Spleen (tissue), 11 donors: ENCODE results near the gene BLOC1S1. TPM values are rescaled to one million over a fixed set of nuclear protein-coding genes. Genes with fewer than 3 reads are reported as not detected.
A peak's percentile ranks its signal among the peaks of the same experiment; 100 is the strongest.

Experiments
- DNase-seq: peaks from one replicate; pipeline ENCODE4 v3.0.0-alpha.2; 2020
- H3K27ac ChIP-seq, 8 donors: fragments of 200-600 bp; sonication (generic) in 7 of 8; 1 replicate in 4 of 8; 2 replicates in 4 of 8; pipeline versions ENCODE4 v1.5.0 to v1.8.0; 2016 to 2021; ENCODE audit warnings: inconsistent platforms in 4 of 8, mild to moderate bottlenecking in 4 of 8, moderate library complexity in 1 of 8
- H3K27me3 ChIP-seq, 7 donors: fragments of 200-600 bp; sonication (generic) in 6 of 7; replicated peaks in 1 of 7; 1 replicate in 4 of 7; 2 replicates in 3 of 7; pipeline versions ENCODE4 v1.5.0 to v1.8.0; 2016 to 2021; ENCODE audit warnings: inconsistent platforms in 3 of 7, mild to moderate bottlenecking in 1 of 7
- H3K36me3 ChIP-seq, 6 donors: fragments of 200-600 bp; sonication (generic) in 5 of 6; 1 replicate in 4 of 6; 2 replicates in 2 of 6; pipeline versions ENCODE4 v1.5.0 to v1.8.0; 2016 to 2021; ENCODE audit warnings: inconsistent platforms in 2 of 6
- H3K4me1 ChIP-seq, 6 donors: fragments of 200-600 bp; sonication (generic) in 5 of 6; 1 replicate in 3 of 6; 2 replicates in 3 of 6; pipeline versions ENCODE4 v1.5.0 to v1.8.0; 2016 to 2021; ENCODE audit warnings: inconsistent platforms in 3 of 6
- H3K4me3 ChIP-seq, 8 donors: fragments of 200-600 bp; sonication (generic) in 7 of 8; 1 replicate in 4 of 8; 2 replicates in 4 of 8; pipeline versions ENCODE4 v1.5.0 to v1.8.0; 2016 to 2021; ENCODE audit warnings: inconsistent platforms in 4 of 8, mild to moderate bottlenecking in 4 of 8, moderate library complexity in 2 of 8
- H3K9me3 ChIP-seq, 8 donors: fragments of 200-600 bp; sonication (generic) in 7 of 8; 1 replicate in 4 of 8; 2 replicates in 4 of 8; pipeline versions ENCODE4 v1.5.0 to v1.8.0; 2016 to 2021; ENCODE audit warnings: inconsistent platforms in 4 of 8
- POLR2A ChIP-seq, 3 donors: fragments of 450-650 bp; IDR thresholded peaks; one replicate each; pipeline ENCODE4 v1.5.1; 2017; ENCODE audit warnings: antibody characterized with exemption in 3 of 3, mild to moderate bottlenecking in 1 of 3
- POLR2AphosphoS5 ChIP-seq, 3 donors: sonication (generic); formaldehyde crosslinking; IDR thresholded peaks; one replicate each; pipeline ENCODE4 v1.5.1; 2017; ENCODE audit warnings: antibody characterized with exemption in 3 of 3
- WGBS, 5 donors: extraction: QIAGEN DNeasy Blood & Tissue Kit in 3 of 5; methylation state at CpG; one replicate each; pipeline versions ENCODE4 v1.1.5 to v1.1.7; 2013 to 2018; 5-methylcytosine and 5-hydroxymethylcytosine counted together
- intact Hi-C: fragments of 100-400 bp; cut with DNase I; formaldehyde crosslinking; loops from one replicate; pipeline ENCODE4 v1.15.0; 2023; ENCODE audit warnings: low total_unique reads
- polyA plus RNA-seq, 3 donors: library from polyadenylated mRNA; stranded (reverse); fragments of 200-250 nt; gene quantifications; one replicate each; pipeline ENCODE4 v1.2.1, GENCODE V29; 2013
- total RNA-seq, 7 donors: library from RNA; depleted of rRNA in 3 of 7; stranded (reverse); fragments of >200 nt in 3 of 7; fragmentation: NEBNext Ultra II Directional in 4 of 7; extraction: Animal tissue kit (Norgen Biotek cat#: 25700) in 4 of 7; gene quantifications; one replicate each; pipeline versions ENCODE4 v1.1.0 to v1.2.1, GENCODE V29; 2016 to 2021
- TF ChIP-seq, protein P1 (sequence below), 11 experiments: fragments of 200-600 bp in 7 of 11; fragments of 450-650 bp in 4 of 11; sonication (generic) in 4 of 11; IDR thresholded peaks in 8 of 11; conservative IDR thresholded peaks in 3 of 11; 1 replicate in 7 of 11; 2 replicates in 4 of 11; pipeline versions ENCODE4 v1.4.0 to v1.8.0; 2016 to 2021; ENCODE audit warnings: antibody characterized with exemption in 11 of 11, inconsistent platforms in 4 of 11, mild to moderate bottlenecking in 1 of 11
- donor health status: healthy with polysubstance abuse.
- donor health status: DM: no; HTN: no; CAD: no; lungs with moderate emphysema.
- donor health status: DM: no; HTN: no; CAD: no.
- donor health status: Bipolar disorder and iron deficiency.
- donor health status: healthy.
- donor health status: DM: no; HTN: no; CAD: no.
- donor health status: DM: yes; HTN: yes; CAD: no.

BLOC1S1 gene
- total and polyA plus RNA-seq, 10 donors, result 113 to 304 (median 212) TPM

DNA sequence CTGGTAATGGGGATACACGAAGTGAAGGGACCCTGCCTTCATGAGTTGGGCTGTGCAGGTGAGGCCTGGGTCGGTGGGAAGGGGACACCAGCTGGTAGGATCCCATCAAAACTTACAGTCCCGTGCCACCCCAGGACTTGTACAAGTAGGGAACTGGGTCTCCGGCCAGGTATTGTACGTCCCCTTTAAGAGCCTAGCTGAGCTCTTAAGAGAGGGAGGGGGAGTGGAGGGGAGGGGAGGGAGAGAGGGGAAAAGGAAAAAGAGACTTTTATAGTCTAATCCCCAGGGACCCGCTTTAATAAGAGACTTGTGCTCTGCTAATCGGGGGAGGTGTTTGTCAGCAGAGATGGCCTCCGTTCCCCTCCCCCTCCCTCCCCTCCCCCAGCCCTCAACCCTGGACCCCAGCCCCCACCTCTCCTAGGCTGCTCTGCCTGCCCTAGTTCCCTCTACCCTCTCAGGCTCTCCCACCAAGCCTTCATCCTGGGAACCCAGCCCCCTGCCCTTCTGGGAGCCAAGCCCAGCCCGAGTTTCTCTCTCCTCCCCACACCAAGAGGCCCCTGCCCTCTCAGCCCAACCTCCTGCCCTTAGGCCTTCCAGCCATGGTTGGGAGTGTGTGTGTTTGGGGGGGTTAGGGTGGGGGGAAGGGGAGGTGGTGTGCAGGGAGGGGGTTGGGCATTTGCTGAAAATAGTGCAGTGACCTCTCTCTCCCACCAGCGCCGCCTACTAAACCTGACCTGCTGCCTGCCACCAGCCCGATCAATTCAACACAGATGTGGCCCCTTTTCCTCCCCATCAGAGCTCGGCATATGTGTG lies 29.7 kb downstream of the BLOC1S1 start:
- 23 to 35% (median 25%) methylated on average over 13 of the region's 13 CpGs for WGBS, 5 donors
- Histone ChIP-seq H3K9me3 (no peaks in the 10 kb centered on the region), H3K4me1 (peaks cover 9 to 45% (median 34%) of the 10 kb centered on the region in 6 donors), H3K27ac (peak overlapping the region in 6 of 8 donors; percentile 15 to 87 (median 72)), H3K36me3 (peaks cover 0 to 24% (median 5%) of the 10 kb centered on the region in 6 donors), H3K27me3 (peaks cover 0 to 27% (median 2%) of the 10 kb centered on the region in 7 donors), H3K4me3 (peak overlapping the region in 4 of 8 donors; percentile 5 to 97 (median 71))
- TF ChIP-seq POLR2A (IDR thresholded peaks at IDR 0.05), result no peak
- TF ChIP-seq, protein P1, sequence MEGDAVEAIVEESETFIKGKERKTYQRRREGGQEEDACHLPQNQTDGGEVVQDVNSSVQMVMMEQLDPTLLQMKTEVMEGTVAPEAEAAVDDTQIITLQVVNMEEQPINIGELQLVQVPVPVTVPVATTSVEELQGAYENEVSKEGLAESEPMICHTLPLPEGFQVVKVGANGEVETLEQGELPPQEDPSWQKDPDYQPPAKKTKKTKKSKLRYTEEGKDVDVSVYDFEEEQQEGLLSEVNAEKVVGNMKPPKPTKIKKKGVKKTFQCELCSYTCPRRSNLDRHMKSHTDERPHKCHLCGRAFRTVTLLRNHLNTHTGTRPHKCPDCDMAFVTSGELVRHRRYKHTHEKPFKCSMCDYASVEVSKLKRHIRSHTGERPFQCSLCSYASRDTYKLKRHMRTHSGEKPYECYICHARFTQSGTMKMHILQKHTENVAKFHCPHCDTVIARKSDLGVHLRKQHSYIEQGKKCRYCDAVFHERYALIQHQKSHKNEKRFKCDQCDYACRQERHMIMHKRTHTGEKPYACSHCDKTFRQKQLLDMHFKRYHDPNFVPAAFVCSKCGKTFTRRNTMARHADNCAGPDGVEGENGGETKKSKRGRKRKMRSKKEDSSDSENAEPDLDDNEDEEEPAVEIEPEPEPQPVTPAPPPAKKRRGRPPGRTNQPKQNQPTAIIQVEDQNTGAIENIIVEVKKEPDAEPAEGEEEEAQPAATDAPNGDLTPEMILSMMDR (IDR thresholded peaks at IDR 0.05 in 8 of 11, conservative IDR thresholded peaks at IDR 0.05 in 3 of 11), result no peak
- TF ChIP-seq POLR2AphosphoS5 (IDR thresholded peaks at IDR 0.05), result no peak
- DNase-seq, result no peak
- intact Hi-C loops, result no loop called here

DNA sequence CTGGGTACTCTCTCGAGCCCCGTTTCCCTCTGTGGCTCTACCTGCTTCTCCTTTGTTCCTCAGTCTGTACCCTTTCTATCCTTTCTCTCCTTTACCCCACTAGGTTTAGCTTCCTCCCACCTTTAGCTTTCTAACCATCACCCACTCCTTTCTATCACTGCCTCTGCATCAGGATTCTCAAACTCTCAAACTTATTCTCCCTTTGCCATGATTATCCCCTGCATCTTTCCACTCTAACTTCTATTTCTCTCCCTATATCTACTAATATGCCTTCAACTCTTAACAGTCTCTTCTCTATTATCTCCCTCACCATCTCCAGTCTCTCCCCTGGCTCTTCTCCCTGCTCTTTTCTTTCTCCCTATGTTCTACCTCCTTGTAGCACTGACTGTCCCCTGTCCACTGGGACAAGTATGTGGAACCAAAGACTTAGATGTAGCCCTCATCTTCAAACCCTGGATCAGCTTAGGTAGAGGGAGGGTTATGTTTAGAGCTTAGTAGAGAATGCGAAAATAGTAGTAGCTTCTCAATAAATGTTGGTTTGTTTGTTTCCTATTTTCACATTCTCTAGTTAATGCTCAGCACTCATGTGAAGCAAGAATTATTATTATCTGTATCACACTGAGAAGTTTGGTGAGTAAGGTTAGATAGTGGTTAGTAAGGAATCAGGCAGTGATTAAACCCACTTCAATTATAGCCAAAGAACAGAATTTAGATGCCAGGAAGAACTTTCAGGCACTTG lies 30.5 kb downstream of the BLOC1S1 start:
- Histone ChIP-seq H3K27ac (peak overlapping the region in 6 of 8 donors; percentile 15 to 87 (median 72)), H3K27me3 (peaks cover 0 to 27% (median 2%) of the 10 kb centered on the region in 7 donors), H3K9me3 (no peaks in the 10 kb centered on the region), H3K4me3 (peak overlapping the region in 3 of 8 donors; percentile 56 to 97 (median 86)), H3K36me3 (peaks cover 0 to 32% (median 7%) of the 10 kb centered on the region in 6 donors), H3K4me1 (peaks cover 9 to 45% (median 34%) of the 10 kb centered on the region in 6 donors)
- intact Hi-C loops, result no loop called here
- DNase-seq, result no peak
- TF ChIP-seq POLR2A (IDR thresholded peaks at IDR 0.05), result no peak
- TF ChIP-seq, protein P1 (IDR thresholded peaks at IDR 0.05 in 8 of 11, conservative IDR thresholded peaks at IDR 0.05 in 3 of 11), result no peak
- TF ChIP-seq POLR2AphosphoS5 (IDR thresholded peaks at IDR 0.05), result no peak
- WGBS, 5 donors, result 43 to 64% (median 50%) methylated on average over 3 of the region's 3 CpGs

DNA sequence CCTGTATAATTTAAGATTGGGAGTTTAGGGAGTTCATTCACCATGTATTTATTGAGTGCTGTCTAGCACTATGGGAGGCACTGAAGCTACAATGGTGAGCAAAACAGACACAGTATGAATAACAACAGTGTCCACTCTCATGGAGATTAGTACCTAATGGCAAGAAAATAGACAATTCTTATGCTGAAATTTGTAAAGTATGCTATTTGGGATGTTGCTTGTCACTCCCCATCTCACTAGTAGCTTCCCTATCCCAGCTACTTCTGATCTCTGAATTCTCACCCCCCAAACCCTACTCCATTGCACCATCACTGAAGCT lies 31.0 kb downstream of the BLOC1S1 start:
- intact Hi-C loops, result no loop called here
- Histone ChIP-seq H3K4me1 (peaks cover 9 to 43% (median 34%) of the 10 kb centered on the region in 6 donors), H3K36me3 (peaks cover 0 to 37% (median 11%) of the 10 kb centered on the region in 6 donors), H3K9me3 (no peaks in the 10 kb centered on the region), H3K27ac (peak overlapping the region in 1 of 8 donors; percentile 87), H3K4me3 (no peak overlapping the region), H3K27me3 (peaks cover 0 to 24% (median 2%) of the 10 kb centered on the region in 7 donors)
- TF ChIP-seq POLR2A (IDR thresholded peaks at IDR 0.05) (no peak), POLR2AphosphoS5 (IDR thresholded peaks at IDR 0.05) (no peak)
- TF ChIP-seq, protein P1 (IDR thresholded peaks at IDR 0.05 in 8 of 11, conservative IDR thresholded peaks at IDR 0.05 in 3 of 11), result no peak
- no peak for DNase-seq
